ENCODE results near the gene GREM1.

Gene GREM1

DNA sequence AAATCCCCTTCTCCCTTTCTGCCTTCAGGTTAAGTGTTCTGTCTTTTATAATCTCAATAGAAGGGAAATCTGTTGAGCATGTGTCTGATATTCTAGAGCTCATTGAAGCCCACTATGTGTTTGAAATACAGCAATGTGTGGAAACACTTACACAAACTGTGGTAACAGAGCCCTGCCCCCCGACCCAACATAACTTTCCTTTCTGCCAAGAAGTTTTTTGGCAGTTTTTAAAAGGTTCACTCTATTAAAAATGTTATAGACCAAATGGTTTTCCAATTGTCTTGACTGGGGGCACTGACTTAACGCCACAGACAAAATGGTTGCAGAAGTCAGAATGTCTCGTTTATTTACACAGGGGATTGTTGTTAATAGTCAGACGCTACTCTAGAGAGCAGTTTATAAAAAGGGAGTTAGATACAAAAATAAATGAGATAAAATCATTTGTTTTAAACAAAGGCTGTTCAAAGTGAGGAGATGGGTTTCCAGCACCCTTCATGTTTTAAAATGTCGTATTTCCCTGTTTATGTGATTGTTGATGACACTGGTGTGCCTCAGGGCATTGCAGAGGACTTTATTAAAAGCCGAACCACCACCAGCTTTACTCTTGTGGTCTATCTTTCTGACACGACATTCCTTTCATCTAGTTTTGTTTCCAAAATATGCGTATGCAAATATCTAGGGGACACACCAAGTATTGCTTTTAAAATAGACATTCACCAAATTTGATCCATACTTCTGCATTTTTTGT, 26.7 kb upstream of the GREM1 start:
- Histone ChIP-seq H3K4me1 (peaks cover 0 to 18% (median 0%) of the 10 kb centered on the region in 10 experiments; a peak in 2 of 20 replicates), H3K9me3 (replicated peaks in 1 of 11) (peaks cover 0 to 4% (median 0%) of the 10 kb centered on the region in 11 experiments; a peak in 1 of 22 replicates), H4K20me1 (no peaks in the 10 kb centered on the region), H3K4me3 (no peak overlapping the region), H3K27me3 (no peaks in the 10 kb centered on the region), H3K4me2 (no peak overlapping the region), H3K36me3 (no peaks in the 10 kb centered on the region), H3K9ac (no peak overlapping the region), H3K27ac (no peak overlapping the region)
- no peak for TF ChIP-seq Cebpa-rat (IDR thresholded peaks at IDR 0.05)

DNA sequence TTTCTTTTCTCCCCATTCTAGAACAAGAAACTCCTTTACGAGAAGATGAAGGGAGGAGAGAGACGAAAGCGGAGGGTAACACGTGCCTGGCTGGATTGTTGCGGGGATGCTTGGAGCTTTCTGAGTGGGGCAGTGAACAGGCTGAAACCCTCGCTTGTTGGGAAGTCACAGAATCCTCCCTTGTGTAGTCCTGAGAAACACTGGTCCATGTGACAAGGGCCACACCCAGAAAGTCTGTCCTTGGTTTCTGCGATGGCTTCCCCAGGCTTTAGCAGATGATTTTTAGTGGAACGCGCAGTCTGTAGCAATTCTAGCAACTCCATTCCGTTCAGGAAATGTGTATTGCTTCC, 26.1 kb upstream of the GREM1 start:
- Histone ChIP-seq H3K36me3 (no peaks in the 10 kb centered on the region), H3K27me3 (no peaks in the 10 kb centered on the region), H3K4me2 (no peak overlapping the region), H3K9me3 (replicated peaks in 1 of 11) (peaks cover 0 to 1% (median 0%) of the 10 kb centered on the region in 11 experiments; a peak in 1 of 22 replicates), H3K4me1 (peaks cover 0 to 13% (median 0%) of the 10 kb centered on the region in 10 experiments; a peak in 1 of 20 replicates), H3K4me3 (no peak overlapping the region), H3K27ac (no peak overlapping the region), H3K9ac (no peak overlapping the region), H4K20me1 (no peaks in the 10 kb centered on the region)
- TF ChIP-seq Cebpa-rat (IDR thresholded peaks at IDR 0.05) = no peak

DNA sequence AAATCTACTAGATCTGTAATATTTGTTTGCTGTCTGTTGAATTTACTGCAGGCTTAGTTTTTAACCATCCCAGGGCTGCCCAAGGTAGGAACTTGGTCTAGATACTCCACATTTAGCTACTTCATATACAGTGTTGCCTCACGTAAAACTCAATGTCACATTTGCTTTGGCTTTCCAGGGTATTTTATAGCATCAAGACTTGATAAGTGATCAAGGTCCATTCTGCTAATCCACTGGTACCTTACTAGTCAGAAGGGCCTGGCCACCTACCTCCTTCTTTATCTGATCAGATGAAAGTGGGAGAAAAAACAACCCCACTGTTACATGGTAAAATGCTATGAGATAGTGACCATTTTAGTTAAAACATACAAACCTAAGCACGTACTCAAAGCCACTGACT, 25.5 kb upstream of the GREM1 start:
- Histone ChIP-seq H3K4me1 (peaks cover 0 to 7% (median 0%) of the 10 kb centered on the region in 10 experiments; a peak in 1 of 20 replicates), H3K27ac (no peak overlapping the region), H3K9me3 (replicated peaks in 1 of 11) (no peaks in the 10 kb centered on the region), H3K4me3 (no peak overlapping the region), H3K27me3 (no peaks in the 10 kb centered on the region), H3K36me3 (no peaks in the 10 kb centered on the region), H3K4me2 (no peak overlapping the region), H4K20me1 (no peaks in the 10 kb centered on the region), H3K9ac (no peak overlapping the region)
- no peak for TF ChIP-seq Cebpa-rat (IDR thresholded peaks at IDR 0.05)

DNA sequence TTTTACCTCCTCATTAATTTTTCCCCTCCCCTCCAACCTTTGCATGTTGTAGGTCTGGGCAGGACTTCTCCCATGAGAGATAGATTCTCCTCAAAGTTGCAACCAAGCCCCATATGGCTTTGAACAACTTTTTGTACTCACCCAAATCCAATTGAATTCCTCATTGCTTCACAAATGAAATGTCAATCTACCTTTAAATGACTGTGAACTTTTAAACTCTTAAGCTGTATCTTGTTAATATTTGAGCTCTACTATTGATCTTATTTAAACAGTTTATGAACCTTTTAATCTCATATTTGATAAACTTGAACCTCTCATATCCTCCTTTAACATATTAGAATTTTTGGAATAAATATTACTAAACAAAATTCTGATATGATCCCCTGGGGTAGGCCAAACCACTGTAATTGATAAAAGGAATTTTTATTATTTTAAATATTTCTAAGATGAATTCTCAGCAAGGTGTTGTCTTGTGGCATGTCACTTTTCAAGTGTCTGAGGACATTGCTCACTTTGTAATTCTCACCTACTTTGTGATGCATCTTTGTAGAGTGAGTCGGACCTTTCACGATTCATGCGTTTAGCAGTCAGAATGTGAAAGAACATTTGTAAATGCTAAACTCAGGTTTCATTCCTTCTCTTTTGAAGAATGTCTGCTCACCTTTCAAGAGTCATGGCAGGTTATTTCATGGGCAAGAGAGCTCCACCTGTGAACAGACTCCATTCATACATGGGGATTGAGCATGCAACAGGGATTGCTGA, 23.4 kb upstream of the GREM1 start:
- no peak overlapping the region for H3K9ac ChIP-seq
- H3K9me3 ChIP-seq (replicated peaks in 1 of 11) = peaks cover 0 to 9% (median 5%) of the 10 kb centered on the region in 11 experiments; a peak in 8 of 22 replicates
- no peaks in the 10 kb centered on the region for H3K27me3 ChIP-seq
- H3K36me3 ChIP-seq = no peaks in the 10 kb centered on the region
- TF ChIP-seq Cebpa-rat (IDR thresholded peaks at IDR 0.05) = no peak
- H3K4me2 ChIP-seq = no peak overlapping the region
- 0 out of 20 replicates have a peak, but pooled peaks cover 0 to 5% (median 0%) of the 10 kb centered on the region in 10 experiments for H3K4me1 ChIP-seq
- H3K27ac ChIP-seq = no peak overlapping the region
- H4K20me1 ChIP-seq = no peaks in the 10 kb centered on the region
- H3K4me3 ChIP-seq = no peak overlapping the region

DNA sequence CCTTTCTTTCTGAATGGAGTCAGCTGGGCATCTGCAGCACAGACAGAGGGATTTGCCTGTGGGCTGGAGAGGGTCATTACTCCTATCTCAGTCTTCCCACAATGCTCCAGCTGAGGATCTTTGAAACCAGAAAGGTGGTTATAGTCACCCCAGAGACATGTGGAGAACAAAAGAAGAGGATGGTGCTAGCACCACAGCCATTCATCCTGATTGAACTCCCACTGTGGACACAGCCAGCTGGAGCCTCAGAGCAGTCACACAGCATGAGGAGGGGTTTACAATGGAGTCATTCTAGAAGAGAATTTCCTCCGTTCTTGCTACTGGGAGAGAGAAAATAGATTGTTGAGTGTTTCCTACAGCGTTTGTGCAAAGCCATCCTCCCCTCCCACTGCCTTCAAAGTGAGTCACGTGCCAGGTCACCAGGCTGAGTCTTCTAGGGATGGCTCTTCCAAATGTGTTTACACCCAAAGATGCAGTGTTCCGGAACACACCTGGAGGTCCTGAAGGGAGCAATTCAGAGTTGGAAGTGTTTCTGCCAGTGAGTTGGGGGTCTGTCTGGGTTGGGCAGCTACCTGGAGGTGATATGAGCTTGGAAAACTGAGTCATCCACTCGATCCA, 18.9 kb upstream of the GREM1 start:
- Histone ChIP-seq H3K4me1 (peaks cover 0 to 21% (median 16%) of the 10 kb centered on the region in 10 experiments; a peak in 15 of 20 replicates), H4K20me1 (no peaks in the 10 kb centered on the region), H3K4me2 (no peak overlapping the region), H3K4me3 (no peak overlapping the region), H3K36me3 (no peaks in the 10 kb centered on the region), H3K27me3 (no peaks in the 10 kb centered on the region), H3K27ac (no peak overlapping the region), H3K9me3 (replicated peaks in 1 of 11) (peaks cover 0 to 30% (median 14%) of the 10 kb centered on the region in 11 experiments; a peak in 11 of 22 replicates), H3K9ac (no peak overlapping the region)
- TF ChIP-seq Cebpa-rat (IDR thresholded peaks at IDR 0.05) = no peak

DNA sequence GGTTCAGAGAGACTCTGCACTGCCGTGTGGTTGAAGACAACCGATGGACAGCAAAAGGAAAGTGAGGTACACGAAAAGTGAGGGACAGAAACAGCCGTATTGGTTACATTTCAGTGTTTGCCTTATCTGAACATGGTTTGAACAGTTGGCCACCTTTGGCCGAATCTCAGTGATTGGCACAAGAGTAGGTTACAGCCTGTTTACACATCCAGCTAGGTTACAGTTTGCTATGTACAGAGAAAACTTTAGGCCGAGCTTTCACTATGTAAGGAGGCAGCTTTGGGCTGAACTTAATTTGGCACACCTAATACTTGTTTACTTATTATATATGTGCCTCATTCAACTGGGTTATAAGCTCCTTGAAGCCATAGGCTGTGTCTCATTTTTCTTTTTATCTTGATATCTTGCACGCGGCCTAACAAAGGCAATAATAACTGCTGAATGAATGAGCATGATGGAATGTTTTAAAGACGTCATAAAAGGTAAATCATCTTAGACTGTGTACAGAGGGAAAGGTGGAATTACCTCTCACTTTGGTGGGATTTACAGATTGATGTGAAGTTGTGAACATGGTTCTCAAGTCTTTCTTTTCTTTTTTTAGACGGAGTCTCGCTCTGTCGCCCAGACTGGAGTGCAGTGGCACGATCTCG, 17.2 kb upstream of the GREM1 start:
- H3K9ac ChIP-seq = no peak overlapping the region
- no peaks in the 10 kb centered on the region for H3K27me3 ChIP-seq
- no peak overlapping the region for H3K27ac ChIP-seq
- no peak overlapping the region for H3K4me3 ChIP-seq
- H3K36me3 ChIP-seq = no peaks in the 10 kb centered on the region
- no peak for TF ChIP-seq Cebpa-rat (IDR thresholded peaks at IDR 0.05)
- peak overlapping the region in 5 of 11 experiments; percentile 16 to 58 (median 48); a peak in 6 of 22 replicates for H3K4me2 ChIP-seq
- peaks cover 0 to 30% (median 19%) of the 10 kb centered on the region in 10 experiments; a peak in 16 of 20 replicates for H3K4me1 ChIP-seq
- peaks cover 0 to 30% (median 14%) of the 10 kb centered on the region in 11 experiments; a peak in 11 of 22 replicates for H3K9me3 ChIP-seq (replicated peaks in 1 of 11)
- no peaks in the 10 kb centered on the region for H4K20me1 ChIP-seq

DNA sequence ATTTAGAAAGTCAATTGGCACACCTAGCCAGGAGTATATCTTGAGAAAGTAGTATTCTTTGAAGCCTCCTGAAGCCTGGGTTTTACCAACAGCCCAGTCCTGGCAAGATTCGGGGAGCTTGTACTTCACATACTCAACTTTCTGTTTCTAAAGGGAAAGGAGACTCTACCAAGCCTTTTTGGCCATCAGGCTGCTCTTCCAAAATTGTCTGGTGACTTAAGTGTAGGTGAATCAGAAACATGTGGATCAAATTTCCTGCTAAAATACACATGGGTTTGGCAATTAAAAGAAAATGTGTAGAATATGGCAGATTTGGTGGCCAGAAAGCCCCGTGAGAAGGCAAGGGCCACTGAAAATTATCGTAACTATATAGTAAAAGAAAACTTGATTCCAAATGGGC, 15.9 kb upstream of the GREM1 start:
- H3K27me3 ChIP-seq = no peaks in the 10 kb centered on the region
- no peak overlapping the region for H3K9ac ChIP-seq
- TF ChIP-seq Cebpa-rat (IDR thresholded peaks at IDR 0.05) = no peak
- H3K27ac ChIP-seq = no peak overlapping the region
- H3K4me1 ChIP-seq = peaks cover 0 to 37% (median 21%) of the 10 kb centered on the region in 10 experiments; a peak in 16 of 20 replicates
- no peaks in the 10 kb centered on the region for H3K36me3 ChIP-seq
- peak overlapping the region in 10 of 11 experiments; percentile 16 to 58 (median 47); a peak in 15 of 22 replicates for H3K4me2 ChIP-seq
- H3K9me3 ChIP-seq (replicated peaks in 1 of 11) = peaks cover 0 to 30% (median 14%) of the 10 kb centered on the region in 11 experiments; a peak in 11 of 22 replicates
- no peaks in the 10 kb centered on the region for H4K20me1 ChIP-seq
- no peak overlapping the region for H3K4me3 ChIP-seq

DNA sequence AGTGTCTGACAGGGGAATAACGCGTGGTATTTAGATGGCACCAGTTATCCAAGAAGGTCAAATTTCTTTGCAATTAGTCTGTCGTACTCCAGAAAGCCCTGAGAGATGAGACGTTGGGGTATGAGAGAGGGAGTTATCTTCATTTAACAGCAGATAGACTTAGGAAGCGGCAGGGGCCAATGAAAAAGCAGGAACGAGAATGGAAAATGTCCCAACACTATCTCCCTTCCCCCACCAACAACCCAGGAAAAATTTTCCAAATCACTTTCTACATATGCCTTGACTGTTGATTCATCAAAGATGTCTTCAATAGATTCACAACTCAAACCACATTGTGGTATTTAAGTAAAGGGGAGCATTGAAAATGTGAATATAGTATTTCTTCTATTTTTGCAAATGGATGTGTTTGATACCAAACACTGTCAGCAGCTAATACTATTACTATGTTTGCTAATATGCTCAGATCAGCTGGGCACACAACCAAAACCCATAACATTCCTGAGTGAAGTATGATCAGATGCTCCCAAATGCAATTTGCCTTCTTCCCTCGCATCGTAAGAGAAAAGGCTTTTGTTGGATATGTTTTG, 13.3 kb upstream of the GREM1 start:
- no peaks in the 10 kb centered on the region for H3K36me3 ChIP-seq
- no peaks in the 10 kb centered on the region for H3K27me3 ChIP-seq
- no peaks in the 10 kb centered on the region for H4K20me1 ChIP-seq
- H3K9me3 ChIP-seq (replicated peaks in 1 of 11) = peaks cover 0 to 22% (median 5%) of the 10 kb centered on the region in 11 experiments; a peak in 11 of 22 replicates
- peak overlapping the region in 3 of 11 experiments; percentile 38 to 57 (median 45); a peak in 3 of 22 replicates for H3K4me2 ChIP-seq
- H3K4me3 ChIP-seq = no peak overlapping the region
- no peak overlapping the region for H3K27ac ChIP-seq
- no peak overlapping the region for H3K9ac ChIP-seq
- peaks cover 0 to 37% (median 21%) of the 10 kb centered on the region in 10 experiments; a peak in 16 of 20 replicates for H3K4me1 ChIP-seq
- TF ChIP-seq Cebpa-rat (IDR thresholded peaks at IDR 0.05) = no peak

Measured in BLaER1 treated with 17β-estradiol and CSF1 and Interleukin-3, amounts not matched to agents 10 nM and 100 nM (cell line).